ENCODE measurements around the gene VAMP2.
A peak's percentile ranks its signal among the peaks of the same experiment; 100 is the strongest.

VAMP2 gene

GRCh38 chr17:8163978-8164814 lies 1.4 kb upstream of the VAMP2 start:
- TF ChIP-seq TEAD4 (IDR thresholded peaks at IDR 0.05) (no peak), FOXM1 (IDR thresholded peaks at IDR 0.05; ENCODE audit: borderline replicate concordance, low read depth) (no peak), USF1 (IDR thresholded peaks at IDR 0.05) (no peak), EP300 (IDR thresholded peaks at IDR 0.05; ENCODE audit: borderline replicate concordance) (no peak)

- TF ChIP-seq TAF1 (IDR thresholded peaks at IDR 0.05; ENCODE audit: low read depth) (no peak), ZBTB7A (IDR thresholded peaks at IDR 0.05; ENCODE audit: low read depth) (peak; percentile 49; the same call in 1 of the 2 replicates)
Observed at GRCh38 chr17:8162997-8163977, 539 bp upstream of the VAMP2 start.

- TF ChIP-seq CREB1 (IDR thresholded peaks at IDR 0.05; ENCODE audit: low read depth) (no peak), TCF12 (IDR thresholded peaks at IDR 0.05; ENCODE audit: low read depth) (no peak), CEBPB (IDR thresholded peaks at IDR 0.05) (no peak), EP300 (IDR thresholded peaks at IDR 0.05; ENCODE audit: borderline replicate concordance) (no peak), NFIC (IDR thresholded peaks at IDR 0.05) (no peak), FOXM1 (IDR thresholded peaks at IDR 0.05; ENCODE audit: borderline replicate concordance, low read depth) (no peak), TAF1 (IDR thresholded peaks at IDR 0.05; ENCODE audit: low read depth) (no peak), TEAD4 (IDR thresholded peaks at IDR 0.05) (no peak), EGR1 (IDR thresholded peaks at IDR 0.05) (no peak), USF1 (IDR thresholded peaks at IDR 0.05) (no peak), MAX (IDR thresholded peaks at IDR 0.05) (no peak), YY1 (IDR thresholded peaks at IDR 0.05; ENCODE audit: low read depth) (no peak), REST (IDR thresholded peaks at IDR 0.05; ENCODE audit: low read depth) (no peak), ZBTB7A (IDR thresholded peaks at IDR 0.05; ENCODE audit: low read depth) (no peak), RAD21 (IDR thresholded peaks at IDR 0.05; ENCODE audit: low read depth) (no peak)
Observed at GRCh38 chr17:8161289-8162232, 1.2 kb downstream of the VAMP2 start.

GRCh38 chr17:8160741-8161221 lies 2.0 kb downstream of the VAMP2 start:
- TF ChIP-seq CEBPB (IDR thresholded peaks at IDR 0.05) (no peak), REST (IDR thresholded peaks at IDR 0.05; ENCODE audit: low read depth) (no peak), EP300 (IDR thresholded peaks at IDR 0.05; ENCODE audit: borderline replicate concordance) (no peak), TCF12 (IDR thresholded peaks at IDR 0.05; ENCODE audit: low read depth) (no peak), FOXM1 (IDR thresholded peaks at IDR 0.05; ENCODE audit: borderline replicate concordance, low read depth) (no peak), EGR1 (IDR thresholded peaks at IDR 0.05) (no peak), TAF1 (IDR thresholded peaks at IDR 0.05; ENCODE audit: low read depth) (no peak), NFIC (IDR thresholded peaks at IDR 0.05) (no peak)

- TF ChIP-seq CREB1 (IDR thresholded peaks at IDR 0.05; ENCODE audit: low read depth) (no peak), USF1 (IDR thresholded peaks at IDR 0.05) (no peak), MAX (IDR thresholded peaks at IDR 0.05) (no peak)
Observed at GRCh38 chr17:8160224-8160577, 2.5 kb downstream of the VAMP2 start.
